GM12874 (cell line): ENCODE data around the gene CD48.

Source experiments
- CTCF ChIP-seq: IDR thresholded peaks from 2 replicates; pipeline ENCODE4 v1.5.1; 2011; ENCODE audit warnings: low read depth, mild to moderate bottlenecking, control low read depth, low read length, moderate library complexity; ENCODE audit not compliant: insufficient read depth

The CD48 gene

DNA sequence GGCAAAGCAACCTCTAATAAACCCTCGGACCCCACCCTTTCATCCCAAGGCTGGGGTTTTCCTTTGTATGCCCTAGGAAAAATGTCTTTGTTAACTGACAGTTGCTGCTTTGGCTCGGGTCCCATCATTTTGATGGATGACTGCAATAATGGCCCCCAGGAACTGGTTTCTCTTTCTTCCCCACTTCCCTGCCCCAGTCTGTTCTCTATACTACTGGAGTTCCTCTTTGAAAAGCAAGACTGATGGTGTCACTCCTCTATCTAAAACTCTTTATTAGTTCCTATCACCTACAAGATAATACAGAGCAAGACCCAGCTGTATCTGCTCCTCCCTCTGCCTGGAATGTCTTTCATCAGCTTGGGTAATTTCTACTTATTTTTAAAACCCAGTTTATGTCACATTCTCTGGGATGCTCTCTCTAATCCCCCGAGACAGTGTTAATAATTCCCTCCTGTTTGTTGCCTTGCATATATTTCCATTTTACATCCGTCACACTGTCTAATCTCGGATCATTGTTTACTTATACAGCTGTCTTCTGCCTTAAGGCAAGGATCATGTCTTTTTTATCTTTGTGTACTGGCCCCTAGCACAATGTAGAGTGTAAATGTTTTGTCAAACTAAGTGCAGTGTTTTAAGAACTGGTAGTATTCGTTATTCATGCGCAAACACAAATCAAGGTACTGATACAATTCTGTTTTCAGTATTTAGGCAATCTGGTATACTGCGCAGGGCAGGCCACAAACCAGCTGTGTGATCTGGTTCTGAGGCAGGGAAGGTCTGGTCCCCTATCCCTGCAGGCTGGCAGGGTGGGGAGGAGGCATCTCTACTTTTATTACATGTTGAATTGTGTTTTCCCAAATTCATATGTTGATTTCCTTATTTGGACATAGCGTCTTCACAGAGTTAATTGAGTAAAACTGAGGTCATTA lies 80.8 kb downstream of the CD48 start:
- no peak for TF ChIP-seq CTCF

- no peak for TF ChIP-seq CTCF
Observed at GRCh38 chr1:160629286-160630210, 82.1 kb downstream of the CD48 start.

- TF ChIP-seq CTCF: no peak
Observed at GRCh38 chr1:160628799-160629263, 82.8 kb downstream of the CD48 start.
